Posterior cingulate gyrus (tissue), 11 donors: ENCODE measurements around the gene RPS6KA1.

Experiments used
- DNase-seq, 10 donors: peaks; one replicate each; pipeline versions ENCODE4 v3.0.0 to v3.0.0-alpha.2; 2020 to 2021; ENCODE audit warnings: mixed read lengths in 3 of 10
- intact Hi-C: fragments of 100-400 bp; cut with DNase I; formaldehyde crosslinking; loops from one replicate; pipeline ENCODE4 v1.15.1; 2023

RPS6KA1 gene

DNA sequence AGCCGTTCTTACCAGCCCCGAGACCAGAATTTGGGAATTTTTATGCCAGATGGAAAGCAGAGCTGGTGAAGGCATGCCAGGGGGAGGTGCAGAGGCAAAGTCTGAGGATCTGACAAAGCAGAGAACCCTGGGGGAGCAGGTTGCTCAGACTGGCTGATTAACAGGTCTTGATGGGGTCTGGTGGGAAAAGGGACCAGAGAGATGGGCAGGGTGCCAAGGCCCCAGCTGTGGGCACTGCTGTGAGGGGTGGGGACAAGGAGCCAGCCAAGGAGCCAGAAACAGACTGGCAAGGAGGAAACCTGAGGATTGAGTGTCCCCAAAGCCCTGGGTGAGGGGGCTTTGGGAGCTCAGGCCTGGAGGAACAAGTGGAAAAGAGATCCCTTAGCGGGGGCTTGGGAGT lies 21.4 kb downstream of the RPS6KA1 start:
- intact Hi-C loops = no loop called here
- DNase-seq = no peak

DNA sequence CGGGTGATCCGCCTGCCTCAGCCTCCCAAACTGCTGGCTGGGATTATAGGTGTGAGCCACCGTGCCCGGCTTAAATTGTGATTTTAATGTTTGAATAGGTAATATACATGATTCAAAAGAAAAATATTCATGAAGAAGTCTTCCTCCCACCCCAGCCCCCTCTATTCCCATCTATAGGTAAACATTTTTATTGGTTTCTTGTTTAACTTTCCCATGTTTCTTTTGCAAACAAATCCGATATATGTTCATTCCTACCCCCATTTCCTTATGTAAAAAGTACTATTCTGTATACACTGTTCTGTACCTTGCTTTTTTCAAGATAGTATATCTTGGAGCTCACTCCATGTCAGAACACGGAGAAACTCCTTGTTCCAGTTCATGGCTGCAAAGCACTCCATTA lies 23.2 kb downstream of the RPS6KA1 start:
- intact Hi-C loops = no loop called here
- DNase-seq = no peak

DNA sequence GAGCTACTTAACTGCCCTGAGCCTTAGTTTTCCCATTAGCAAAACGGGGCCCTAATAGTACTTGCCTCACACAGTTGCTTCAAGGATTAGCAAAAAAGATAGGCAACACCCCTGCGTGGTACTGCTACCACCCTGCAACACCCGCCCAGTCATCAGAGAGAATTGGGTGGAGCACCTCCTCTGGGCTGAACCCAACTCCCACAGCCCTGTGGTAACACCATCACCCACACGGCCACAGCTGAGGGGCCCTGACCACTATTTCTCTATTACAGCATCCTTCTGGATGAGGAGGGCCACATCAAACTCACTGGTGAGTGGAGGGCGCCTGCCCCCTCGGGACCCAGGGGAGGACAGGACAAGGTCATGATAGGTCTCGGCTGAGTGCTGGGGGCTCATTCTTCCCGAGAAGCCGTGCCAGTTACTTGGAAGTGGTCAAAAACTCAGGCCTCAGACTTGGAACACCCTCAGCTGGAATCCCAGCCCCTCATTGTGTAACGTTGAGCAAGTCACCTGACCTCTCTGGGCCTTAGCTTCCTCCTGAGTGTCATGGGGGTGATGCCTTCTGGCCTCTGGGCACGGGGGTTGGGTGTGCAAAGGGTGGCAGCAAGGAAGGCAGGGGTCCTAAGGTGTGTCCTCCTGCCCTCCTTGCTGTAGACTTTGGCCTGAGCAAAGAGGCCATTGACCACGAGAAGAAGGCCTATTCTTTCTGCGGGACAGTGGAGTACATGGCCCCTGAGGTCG lies 24.6 kb downstream of the RPS6KA1 start:
- peak in 1 of 10 donors; percentile 65 for DNase-seq
- intact Hi-C loops = no loop called here

DNA sequence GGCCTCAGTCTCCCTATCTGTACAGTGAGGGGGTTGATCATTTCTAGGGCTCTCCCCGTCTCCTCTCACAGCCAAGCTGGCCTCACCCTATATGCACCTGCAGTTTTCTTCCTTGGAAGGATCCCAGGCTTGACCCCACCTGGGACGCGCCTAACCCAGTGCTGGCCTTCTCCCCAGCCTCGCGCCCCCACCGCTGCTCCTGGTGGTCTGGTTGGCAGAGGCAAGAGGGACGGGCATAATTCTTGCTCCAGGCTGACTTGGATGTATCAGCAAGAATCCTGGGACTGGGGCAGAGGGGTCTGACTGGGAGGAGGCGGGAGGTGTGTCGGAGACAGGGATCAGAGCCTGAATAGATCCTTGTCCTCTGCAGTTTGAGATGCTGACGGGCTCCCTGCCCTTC lies 25.2 kb downstream of the RPS6KA1 start:
- intact Hi-C loops = no loop called here
- no peak for DNase-seq

DNA sequence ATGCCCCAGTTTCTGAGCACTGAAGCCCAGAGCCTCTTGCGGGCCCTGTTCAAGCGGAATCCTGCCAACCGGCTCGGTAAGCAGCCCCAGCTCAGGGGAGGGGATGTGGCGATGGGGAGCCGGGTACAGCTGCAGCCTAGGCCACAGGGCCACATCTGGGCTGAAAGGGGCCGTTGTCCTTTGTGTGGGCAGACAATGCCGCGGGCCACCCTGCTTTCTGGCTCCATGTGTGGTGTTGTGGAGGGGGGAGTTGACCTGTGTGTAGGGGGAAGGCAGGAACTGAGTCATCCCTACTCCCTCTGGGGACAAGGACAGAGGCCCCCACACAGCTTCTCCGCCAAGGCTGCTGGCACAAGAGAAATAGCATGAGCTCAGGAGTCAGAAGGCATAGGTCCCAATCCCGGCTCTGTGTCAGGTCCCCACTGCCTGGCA lies 26.0 kb downstream of the RPS6KA1 start:
- intact Hi-C loops = no loop called here
- peak; percentile 76 to 99 (median 92) for DNase-seq

DNA sequence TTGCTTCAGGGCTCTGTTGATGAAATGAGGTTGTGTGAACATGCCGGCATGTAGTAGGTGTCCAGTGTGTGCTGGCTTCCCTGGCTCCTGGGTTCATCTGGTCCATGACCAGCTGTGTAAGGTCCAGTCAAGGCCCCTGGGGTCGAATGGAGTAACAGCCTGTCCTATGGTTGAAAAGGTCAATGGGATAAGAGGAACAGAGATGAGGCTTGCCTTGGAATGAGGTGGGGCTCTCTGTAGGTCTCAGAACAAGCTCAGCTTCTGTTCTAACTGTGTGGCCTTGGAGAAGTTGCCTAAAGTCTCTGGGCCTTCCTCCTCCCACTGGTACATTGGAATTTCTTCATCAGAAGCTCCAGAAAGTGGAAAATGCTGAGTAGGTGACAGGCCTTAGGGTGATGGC lies 26.6 kb downstream of the RPS6KA1 start:
- intact Hi-C loops = no loop called here
- peak in 1 of 10 donors; percentile 21 for DNase-seq

DNA sequence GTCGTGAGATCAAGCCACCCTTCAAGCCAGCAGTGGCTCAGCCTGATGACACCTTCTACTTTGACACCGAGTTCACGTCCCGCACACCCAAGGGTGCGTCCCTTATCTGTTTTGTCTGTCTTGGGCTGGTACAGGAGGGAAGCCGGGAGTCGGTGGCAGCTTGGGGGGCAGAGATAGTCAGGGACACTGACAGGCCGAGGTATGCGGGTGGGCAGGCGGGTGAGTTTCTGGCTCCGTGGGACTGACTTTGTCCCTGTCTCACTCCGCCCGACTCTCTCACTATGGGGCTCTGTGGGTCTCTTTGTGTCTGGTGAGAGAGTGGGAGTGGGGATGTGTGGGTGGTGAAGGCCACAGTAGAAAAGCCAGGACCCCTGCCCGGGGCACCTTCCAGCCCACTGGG lies 27.4 kb downstream of the RPS6KA1 start:
- DNase-seq = no peak
- intact Hi-C loops = no loop called here

DNA sequence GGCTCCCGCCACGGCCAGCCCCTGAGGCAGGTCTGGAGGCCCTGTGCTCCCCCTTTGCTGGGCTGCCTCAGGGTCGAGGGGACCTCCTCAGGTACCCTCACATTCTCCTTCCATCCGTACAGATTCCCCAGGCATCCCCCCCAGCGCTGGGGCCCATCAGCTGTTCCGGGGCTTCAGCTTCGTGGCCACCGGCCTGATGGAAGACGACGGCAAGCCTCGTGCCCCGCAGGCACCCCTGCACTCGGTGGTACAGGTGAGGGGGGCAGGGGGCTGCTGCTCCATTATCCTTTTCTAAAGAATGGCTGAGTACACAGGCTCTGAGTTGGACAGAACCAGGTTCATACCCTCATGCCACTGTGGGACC lies 29.1 kb downstream of the RPS6KA1 start:
- no peak for DNase-seq
- intact Hi-C loops = no loop called here

DNA sequence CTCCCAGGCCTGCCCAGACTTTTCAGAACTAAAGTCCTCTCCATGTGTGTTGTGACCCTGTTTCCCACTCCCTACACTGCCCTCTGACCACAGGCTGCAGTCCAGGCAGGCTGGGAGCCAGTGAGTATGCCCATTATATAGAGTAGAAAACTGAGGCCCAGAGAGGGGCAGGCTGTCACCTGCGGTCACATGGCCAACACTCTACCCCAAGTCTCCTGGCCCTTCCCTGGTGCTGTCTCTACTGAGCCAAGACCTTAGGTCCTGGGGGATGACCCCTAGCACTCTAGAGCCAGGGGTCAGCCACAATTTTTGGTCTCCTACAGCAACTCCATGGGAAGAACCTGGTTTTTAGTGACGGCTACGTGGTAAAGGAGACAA lies 30.8 kb downstream of the RPS6KA1 start:
- no peak for DNase-seq
- intact Hi-C loops = no loop called here

DNA sequence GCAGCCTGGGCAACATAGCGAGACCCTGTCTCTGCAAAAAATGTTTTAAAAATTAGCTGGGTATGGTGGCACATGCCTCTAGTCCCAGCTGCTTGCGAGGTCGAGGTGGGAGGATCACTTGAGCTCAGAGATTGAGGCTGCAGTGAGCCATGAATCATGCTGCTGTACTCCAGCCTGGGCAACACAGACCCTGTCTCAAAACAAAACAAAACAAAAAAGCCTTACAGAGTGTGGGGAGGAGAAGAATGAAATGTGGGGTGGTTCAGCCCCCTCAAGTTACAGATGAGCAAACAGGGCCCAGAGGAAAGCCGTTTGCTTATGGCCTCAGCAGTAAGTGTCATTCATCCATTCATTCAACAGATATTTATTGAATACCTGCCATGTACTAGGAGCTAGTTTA lies 40.7 kb downstream of the RPS6KA1 start:
- DNase-seq = peak in 3 of 10 donors; percentile 4 to 65 (median 49)
- intact Hi-C loops = no loop called here

DNA sequence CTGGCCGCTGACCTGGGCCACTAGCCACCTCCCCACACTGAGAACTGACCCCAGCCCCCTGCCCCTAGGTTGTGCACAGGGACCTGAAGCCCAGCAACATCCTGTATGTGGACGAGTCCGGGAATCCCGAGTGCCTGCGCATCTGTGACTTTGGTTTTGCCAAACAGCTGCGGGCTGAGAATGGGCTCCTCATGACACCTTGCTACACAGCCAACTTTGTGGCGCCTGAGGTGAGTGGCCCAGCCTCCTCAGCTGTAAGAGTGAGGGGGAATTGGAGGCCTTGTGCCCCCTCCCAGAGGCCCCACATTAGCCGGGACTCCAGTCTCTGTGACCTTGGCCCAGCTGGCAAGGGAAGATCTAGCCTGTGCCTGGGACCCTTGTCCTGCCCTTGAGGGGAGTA lies 41.8 kb downstream of the RPS6KA1 start:
- DNase-seq = peak in 3 of 10 donors; percentile 37 to 75 (median 68)
- intact Hi-C loops = no loop called here

DNA sequence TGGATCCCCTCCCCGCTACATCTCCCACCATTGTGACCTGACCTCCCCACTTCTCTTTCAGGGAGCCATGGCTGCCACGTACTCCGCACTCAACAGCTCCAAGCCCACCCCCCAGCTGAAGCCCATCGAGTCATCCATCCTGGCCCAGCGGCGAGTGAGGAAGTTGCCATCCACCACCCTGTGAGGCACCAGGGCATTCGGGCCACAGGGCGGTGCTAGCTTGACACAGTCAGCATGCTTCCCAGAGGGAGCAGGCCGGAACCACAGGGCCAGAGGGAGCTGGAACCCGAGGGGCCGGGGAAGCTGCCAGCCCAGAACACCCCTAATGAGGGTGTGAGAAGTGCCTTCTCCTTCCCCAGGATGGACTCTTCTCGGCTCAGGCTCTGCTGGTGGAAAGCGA lies 44.5 kb downstream of the RPS6KA1 start:
- intact Hi-C loops = no loop called here
- DNase-seq = peak in 3 of 10 donors; percentile 59 to 84 (median 76)

DNA sequence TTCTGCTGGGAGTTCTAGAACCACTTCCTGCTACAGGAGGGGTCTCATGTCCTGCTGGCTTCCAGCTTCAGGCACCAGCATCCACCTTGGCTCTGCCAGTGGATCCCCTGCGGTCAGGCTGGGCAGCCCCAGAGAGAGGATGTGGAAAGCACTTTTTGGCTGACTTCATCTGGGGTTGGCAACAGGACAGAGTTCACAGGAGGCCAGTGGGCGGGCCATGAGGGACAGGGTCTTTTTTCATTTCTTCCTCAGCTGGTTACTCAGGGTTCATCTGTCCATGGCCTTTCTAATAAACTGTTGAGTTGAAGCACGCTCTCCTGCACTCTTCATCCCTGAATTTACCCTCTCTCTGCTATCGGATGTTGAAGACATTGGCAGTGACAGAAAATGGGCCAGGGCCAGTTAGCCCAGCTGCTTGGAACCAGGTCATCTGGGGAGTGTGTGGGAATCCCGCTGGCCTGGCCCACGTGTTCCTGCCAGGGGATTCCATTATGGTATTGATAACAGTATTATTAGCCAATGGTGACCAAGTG lies 45.2 kb downstream of the RPS6KA1 start:
- peak in 6 of 10 donors; percentile 22 to 91 (median 46) for DNase-seq
- intact Hi-C loops = loop anchor here (5.0 kb wide), 1 partner anchor 527 kb away; the partner anchor contains the start of gene SLC30A2

DNA sequence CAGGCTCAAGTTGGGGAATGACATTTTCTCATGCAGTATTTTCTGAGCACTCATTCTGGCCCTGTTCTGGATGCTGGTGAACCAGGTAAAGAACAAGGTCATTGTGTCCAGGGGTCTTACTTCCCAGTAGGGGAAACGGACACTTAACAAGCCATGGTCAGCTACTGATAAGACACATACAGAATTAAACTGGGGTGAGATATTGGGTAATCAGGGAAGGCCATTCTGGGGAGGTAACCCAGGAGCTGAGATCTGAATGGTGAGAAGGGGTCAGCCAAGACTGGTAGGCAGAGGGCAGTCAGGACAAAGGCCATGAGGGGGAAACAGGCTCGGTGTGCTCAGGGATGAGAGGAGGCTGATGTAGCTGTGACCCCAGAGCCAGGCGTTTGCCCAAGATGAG lies 45.8 kb downstream of the RPS6KA1 start:
- intact Hi-C loops = loop anchor here (5.0 kb wide), 1 partner anchor 528 kb away; the partner anchor contains the start of gene SLC30A2
- DNase-seq = no peak

DNA sequence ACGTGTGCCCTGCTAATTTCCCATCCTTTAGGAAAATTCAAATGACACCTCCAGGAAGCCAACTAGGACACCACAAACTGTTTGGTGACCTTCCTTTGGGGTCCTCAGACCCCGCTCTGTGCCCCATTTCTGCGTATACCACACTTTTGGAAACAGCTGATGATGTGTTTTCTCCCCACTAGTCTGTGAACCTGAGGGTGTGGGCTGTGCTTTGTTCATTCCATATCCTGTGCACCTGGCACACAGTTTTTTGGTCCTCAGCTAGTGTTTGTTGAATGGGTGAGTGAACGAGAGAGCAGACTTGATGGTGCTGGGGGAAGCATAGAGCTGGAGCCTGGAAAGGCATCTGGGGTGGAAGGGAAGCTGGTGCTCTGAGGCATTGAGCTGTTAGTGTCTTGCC lies 48.6 kb downstream of the RPS6KA1 start:
- DNase-seq = peak in 2 of 10 donors; percentile 8
- intact Hi-C loops = loop anchor here (5.0 kb wide), 1 partner anchor 531 kb away; the partner anchor contains the start of gene SLC30A2

DNA sequence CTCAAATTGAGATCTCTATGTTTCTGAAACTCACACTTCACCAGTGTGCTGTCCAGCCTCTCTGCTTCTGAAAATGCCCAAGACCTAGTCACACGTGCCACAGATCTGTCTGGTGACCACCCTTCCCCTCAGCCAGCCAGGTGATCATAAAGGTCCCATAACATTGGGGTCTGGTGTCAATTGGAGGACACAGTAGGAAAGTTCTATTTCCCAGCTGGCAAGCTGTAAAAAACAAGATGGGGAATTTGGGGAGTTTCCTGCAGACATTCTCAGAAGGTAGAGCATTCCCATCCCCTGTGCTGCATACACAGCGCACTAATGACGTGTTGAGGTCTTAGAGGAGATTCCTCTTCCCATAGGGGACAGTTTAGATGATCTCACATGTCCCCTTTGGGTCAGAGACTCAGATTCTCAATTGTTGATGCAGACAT lies 50.1 kb downstream of the RPS6KA1 start:
- peak in 1 of 10 donors; percentile 14 for DNase-seq
- intact Hi-C loops = loop anchor here (5.0 kb wide), 1 partner anchor 532 kb away; the partner anchor contains the start of gene SLC30A2

DNA sequence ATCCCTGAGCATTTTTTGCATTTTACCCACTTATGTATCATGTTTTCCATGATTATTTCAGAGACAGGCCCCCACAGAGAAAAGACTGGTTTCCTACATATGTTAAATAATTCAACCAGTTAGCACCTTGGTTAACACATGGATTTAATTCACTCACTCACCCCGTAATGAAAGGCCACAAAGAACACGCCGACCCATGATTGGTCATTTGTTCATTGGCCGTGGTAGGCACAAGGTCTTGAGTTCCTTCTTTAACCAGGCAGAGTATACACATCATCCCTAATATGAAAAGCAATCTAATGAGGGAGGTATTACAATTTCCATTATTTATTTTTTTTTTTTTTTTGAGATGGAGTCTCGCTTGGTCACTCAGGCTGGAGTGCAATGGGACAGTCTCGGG lies 50.6 kb downstream of the RPS6KA1 start:
- DNase-seq = no peak
- intact Hi-C loops = no loop called here

DNA sequence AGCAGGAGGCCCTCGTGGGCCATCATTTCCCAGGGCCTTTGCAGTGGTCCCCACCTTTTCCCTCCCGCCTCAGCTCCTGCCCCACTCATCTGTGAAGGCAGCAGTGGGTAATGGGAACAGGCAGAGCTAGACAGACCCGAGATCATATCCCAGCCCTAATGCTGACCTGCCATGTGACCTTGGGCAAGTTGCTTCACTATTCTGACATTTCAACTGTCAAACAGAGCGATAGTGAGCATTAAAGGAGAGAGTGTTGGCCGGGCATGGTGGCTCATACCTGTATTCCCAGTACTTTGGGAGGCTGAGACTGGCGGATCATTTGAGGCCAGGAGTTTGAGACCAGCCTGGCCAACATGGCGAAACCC lies 51.7 kb downstream of the RPS6KA1 start:
- peak in 1 of 10 donors; percentile 26 for DNase-seq
- intact Hi-C loops = no loop called here

DNA sequence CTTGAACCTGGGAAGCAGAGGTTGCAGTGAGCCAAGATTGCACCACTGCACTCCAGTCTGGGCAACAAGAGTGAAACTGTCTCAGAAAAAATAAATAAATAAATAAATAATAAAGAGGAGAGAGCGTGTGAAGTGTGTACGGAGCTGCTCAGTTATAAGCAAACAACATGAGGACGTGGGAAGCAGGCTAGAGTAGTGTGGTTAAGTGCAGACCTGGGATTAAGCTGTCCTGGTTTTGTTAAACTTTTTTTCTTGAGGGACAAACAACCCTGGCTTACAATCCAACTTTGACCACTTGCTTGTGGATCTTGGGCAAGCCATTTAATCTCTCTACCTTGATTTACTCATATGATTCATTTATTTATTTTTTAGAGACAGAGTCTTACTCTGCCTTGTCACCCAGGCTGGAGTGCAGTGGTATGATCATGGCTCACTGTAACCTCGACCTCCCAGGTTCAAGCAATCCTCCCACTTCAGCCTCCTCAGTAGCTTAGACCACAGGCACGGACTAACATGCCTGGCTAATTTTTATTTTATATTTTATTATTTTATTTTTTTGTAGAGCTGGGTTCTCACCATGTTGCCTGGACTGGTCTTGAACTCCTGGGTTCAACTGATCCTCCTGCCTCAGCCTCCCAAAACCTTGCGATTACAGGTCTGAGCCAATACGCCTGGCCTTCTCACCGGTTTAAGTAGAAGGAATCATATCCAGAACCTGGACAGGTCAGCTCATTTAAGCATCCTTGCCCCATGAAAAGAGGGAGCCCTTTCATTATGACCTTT lies 52.7 kb downstream of the RPS6KA1 start:
- no peak for DNase-seq
- intact Hi-C loops = no loop called here

DNA sequence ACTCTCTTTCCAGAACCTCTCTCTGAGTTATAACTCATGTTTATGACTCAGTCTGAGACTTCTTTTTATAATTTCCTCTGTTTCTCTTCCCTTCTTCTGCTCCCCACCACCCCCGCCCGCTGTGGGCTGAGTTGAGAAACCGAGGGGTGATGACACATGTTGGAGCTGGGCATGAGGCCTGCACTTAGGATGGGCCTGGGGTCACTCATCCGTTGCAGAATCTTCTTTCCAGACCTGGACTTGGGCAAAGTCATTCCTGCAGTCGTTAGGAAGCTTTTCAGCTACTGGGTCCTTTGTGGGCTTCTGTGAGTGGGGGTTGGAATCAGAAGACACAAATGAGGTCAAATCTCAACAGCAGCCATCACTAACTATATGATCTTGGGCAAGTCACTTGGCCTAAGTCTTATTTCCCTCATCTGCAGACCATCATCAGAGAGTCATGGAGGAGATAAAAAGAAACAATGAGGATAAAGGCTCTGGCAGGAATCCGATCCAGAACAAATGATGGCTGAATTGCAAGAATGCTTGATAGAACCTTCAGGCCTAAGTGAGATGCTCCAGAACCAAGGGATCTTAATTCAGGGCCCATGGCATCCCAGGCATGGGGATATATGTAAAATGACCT lies 53.4 kb downstream of the RPS6KA1 start:
- intact Hi-C loops = no loop called here
- DNase-seq = peak in 1 of 10 donors; percentile 32
